ENCODE measurements around the gene TMEM61. TPM values are rescaled to one million over a fixed set of nuclear protein-coding genes. Genes with fewer than 3 reads are reported as not detected.

TMEM61 gene
- total RNA-seq, 2 experiments from 2014 or later: not detected

DNA sequence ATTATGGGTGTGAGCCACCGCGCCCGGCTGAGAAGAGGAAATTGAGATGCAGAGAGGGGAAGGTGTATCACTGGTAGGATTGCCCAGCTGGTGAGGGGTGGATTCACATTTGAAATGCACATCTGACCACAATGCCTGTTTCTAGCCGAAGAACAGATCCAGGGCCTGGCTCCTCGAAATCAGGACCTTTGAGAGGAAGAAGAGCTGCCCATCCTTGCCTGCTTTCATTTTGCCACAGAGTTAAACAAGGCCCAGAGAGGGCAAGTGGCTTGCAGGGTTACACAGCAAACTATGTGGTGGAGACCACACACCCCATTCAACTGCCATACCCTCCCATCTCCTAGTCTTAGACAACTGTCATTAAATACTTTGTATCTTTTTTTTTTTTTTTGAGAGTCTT is 32.9 kb upstream of the TMEM61 start:
- Mint-ChIP-seq H3K27ac (no peak overlapping the region), H3K4me3 (no peak overlapping the region), H3K27me3 (ENCODE audit: low read depth) (peaks cover 6% of the 10 kb centered on the region), H3K36me3 (ENCODE audit: low read depth) (no peaks in the 10 kb centered on the region), H3K9me3 (ENCODE audit: insufficient read depth) (no peaks in the 10 kb centered on the region), H3K4me1 (ENCODE audit: low read depth) (peaks cover 29% of the 10 kb centered on the region)
- CTCF ChIA-PET: interaction anchor here (0.6 to 6.3 kb wide), 5 partner anchors 9 to 73 kb away, joined by 3 to 119 read pairs (median 3); partner anchors contain the start of gene BSND
- ATAC-seq (no peak), DNase-seq (no peak)
- POLR2A ChIA-PET: no interaction called here

DNA sequence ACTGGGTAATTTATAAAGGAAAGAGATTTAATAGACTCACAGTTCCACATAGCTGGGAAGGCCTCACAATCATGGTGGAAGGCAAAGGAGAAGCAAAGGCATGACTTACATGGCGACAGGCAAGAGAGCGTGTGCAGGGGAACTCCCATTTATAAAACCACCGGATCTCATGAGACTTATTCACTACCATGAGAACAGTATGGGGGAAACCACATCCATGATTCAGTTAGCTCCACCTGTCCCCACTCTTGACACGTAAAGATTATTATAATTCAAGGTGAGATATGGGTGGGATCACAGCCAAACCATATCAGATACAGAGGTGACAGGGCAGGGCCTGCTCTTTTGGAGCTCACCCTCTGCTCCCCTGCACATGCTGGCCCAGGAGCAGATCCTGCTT is 31.4 kb upstream of the TMEM61 start:
- ATAC-seq: no peak
- Mint-ChIP-seq H3K4me1 (ENCODE audit: low read depth) (peaks cover 29% of the 10 kb centered on the region), H3K4me3 (no peak overlapping the region), H3K27me3 (ENCODE audit: low read depth) (no peaks in the 10 kb centered on the region), H3K9me3 (ENCODE audit: insufficient read depth) (no peaks in the 10 kb centered on the region), H3K27ac (no peak overlapping the region), H3K36me3 (ENCODE audit: low read depth) (no peaks in the 10 kb centered on the region)
- CTCF ChIA-PET: interaction anchor here (1.1 to 6.5 kb wide), 7 partner anchors 9 to 73 kb away, joined by 3 to 78 read pairs (median 8); partner anchors contain the start of gene BSND
- no peak for DNase-seq
- POLR2A ChIA-PET: interaction anchor here (1.0 kb wide), 1 partner anchor 48 kb away, joined by 3 read pairs; no protein-coding TSS in a partner anchor

DNA sequence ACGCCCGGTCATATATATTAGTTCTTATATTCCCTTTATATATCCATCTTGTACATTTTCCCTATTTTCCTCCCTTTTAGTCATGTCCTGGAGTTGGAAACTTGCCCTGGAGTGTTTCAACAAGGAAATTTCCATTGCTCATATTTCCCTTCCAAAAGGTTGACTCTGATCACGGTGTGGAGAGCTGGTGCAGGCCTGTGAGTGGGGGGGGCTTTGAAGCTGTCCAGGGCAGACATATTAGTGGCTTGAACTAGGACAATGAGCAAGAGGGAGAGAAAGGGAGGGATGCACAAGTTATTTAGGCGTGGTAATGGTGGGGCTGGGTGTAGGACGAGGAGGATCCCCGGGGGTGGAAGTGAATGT is 30.4 kb upstream of the TMEM61 start:
- H3K4me3 Mint-ChIP-seq: no peak overlapping the region
- CTCF ChIA-PET: interaction anchor here (0.9 to 6.5 kb wide), 18 partner anchors 10 to 334 kb away, joined by 3 to 78 read pairs (median 6); partner anchors contain the start of genes BSND and DHCR24
- H3K27ac Mint-ChIP-seq: peak overlapping the region; percentile 58
- no peaks in the 10 kb centered on the region for H3K9me3 Mint-ChIP-seq (ENCODE audit: insufficient read depth)
- ATAC-seq (no peak), DNase-seq (no peak)
- POLR2A ChIA-PET: interaction anchor here (1.0 kb wide), 1 partner anchor 47 kb away, joined by 3 read pairs; no protein-coding TSS in a partner anchor
- H3K27me3 Mint-ChIP-seq (ENCODE audit: low read depth): peaks cover 4% of the 10 kb centered on the region
- no peaks in the 10 kb centered on the region for H3K36me3 Mint-ChIP-seq (ENCODE audit: low read depth)
- H3K4me1 Mint-ChIP-seq (ENCODE audit: low read depth): peaks cover 26% of the 10 kb centered on the region

DNA sequence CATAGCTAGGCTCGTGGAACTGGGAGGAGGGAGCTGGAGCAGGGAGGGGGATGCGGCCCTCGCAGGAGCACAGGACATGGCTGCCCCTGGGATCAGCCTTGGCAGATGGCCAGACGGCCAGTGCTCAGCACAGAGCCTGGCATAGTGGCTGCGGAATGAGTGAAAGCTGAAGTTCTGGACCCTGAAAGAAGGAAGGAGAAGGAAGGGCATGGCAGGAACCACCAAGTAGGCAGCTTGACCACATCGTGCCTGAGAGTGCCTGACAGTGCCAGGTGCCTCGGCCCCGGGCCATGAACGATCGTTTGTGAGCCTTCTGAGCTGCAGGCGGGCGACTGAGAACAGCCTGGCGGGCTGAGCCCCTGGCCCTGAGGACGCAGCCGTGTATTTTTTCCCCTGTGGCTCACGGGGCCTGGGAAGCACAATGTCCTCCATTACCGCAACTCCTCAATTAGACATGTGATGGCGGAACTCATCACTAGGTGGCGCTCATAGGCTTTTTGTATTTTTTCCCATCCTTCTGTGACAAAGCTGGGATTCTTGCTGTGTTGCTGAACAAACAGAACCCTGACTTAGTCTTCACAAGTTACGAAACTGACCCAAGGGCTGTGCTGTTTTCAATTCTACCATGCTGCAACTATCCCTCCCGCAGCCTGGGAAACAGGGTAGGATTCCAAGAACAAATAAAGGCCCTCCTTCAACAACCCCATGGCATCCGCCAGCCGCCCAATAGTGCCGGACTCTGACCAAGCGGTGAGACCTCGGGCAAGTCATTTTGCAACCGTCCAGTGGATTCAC is 29.9 kb upstream of the TMEM61 start:
- POLR2A ChIA-PET: interaction anchor here (0.7 kb wide), 2 partner anchors 39 to 45 kb away, joined by 3 read pairs; no protein-coding TSS in a partner anchor
- ATAC-seq (peak; percentile 63), DNase-seq (peak; percentile 76)
- peaks cover 20% of the 10 kb centered on the region for H3K4me1 Mint-ChIP-seq (ENCODE audit: low read depth)
- H3K4me3 Mint-ChIP-seq: no peak overlapping the region
- peak overlapping the region; percentile 58 for H3K27ac Mint-ChIP-seq
- no peaks in the 10 kb centered on the region for H3K36me3 Mint-ChIP-seq (ENCODE audit: low read depth)
- CTCF ChIA-PET: interaction anchor here (0.8 to 6.5 kb wide), 21 partner anchors 10 to 333 kb away, joined by 3 to 78 read pairs (median 5); partner anchors contain the start of genes BSND and DHCR24
- peaks cover 7% of the 10 kb centered on the region for H3K27me3 Mint-ChIP-seq (ENCODE audit: low read depth)
- H3K9me3 Mint-ChIP-seq (ENCODE audit: insufficient read depth): no peaks in the 10 kb centered on the region

DNA sequence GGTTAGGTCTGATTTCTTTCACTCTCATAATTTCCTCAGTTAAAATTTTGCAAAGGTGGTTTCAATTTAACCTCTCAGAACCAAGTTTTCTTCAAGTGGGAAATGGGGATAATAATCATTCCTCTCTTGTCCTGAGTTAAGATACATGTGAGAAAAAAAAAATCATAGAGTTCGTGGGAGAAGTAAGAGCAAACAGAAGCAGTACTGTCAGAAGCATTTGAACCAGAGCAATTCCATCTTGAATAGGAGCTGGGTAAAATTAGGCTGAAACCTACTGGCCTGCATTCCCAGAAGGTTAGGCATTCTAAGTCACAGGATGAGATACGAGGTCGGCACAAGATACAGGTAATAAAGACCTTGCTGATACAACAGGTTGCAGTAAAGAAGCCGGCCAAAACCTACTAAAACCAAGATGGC is 28.6 kb upstream of the TMEM61 start:
- no peaks in the 10 kb centered on the region for H3K9me3 Mint-ChIP-seq (ENCODE audit: insufficient read depth)
- ATAC-seq (no peak), DNase-seq (no peak)
- H3K4me1 Mint-ChIP-seq (ENCODE audit: low read depth): peaks cover 16% of the 10 kb centered on the region
- ChIA-PET POLR2A (no interaction called here), CTCF (interaction anchor here (1.1 to 6.5 kb wide), 6 partner anchors 11 to 68 kb away, joined by 3 to 78 read pairs (median 9); partner anchors contain the start of gene BSND)
- H3K27ac Mint-ChIP-seq: no peak overlapping the region
- no peak overlapping the region for H3K4me3 Mint-ChIP-seq
- H3K27me3 Mint-ChIP-seq (ENCODE audit: low read depth): peaks cover 17% of the 10 kb centered on the region
- no peaks in the 10 kb centered on the region for H3K36me3 Mint-ChIP-seq (ENCODE audit: low read depth)

DNA sequence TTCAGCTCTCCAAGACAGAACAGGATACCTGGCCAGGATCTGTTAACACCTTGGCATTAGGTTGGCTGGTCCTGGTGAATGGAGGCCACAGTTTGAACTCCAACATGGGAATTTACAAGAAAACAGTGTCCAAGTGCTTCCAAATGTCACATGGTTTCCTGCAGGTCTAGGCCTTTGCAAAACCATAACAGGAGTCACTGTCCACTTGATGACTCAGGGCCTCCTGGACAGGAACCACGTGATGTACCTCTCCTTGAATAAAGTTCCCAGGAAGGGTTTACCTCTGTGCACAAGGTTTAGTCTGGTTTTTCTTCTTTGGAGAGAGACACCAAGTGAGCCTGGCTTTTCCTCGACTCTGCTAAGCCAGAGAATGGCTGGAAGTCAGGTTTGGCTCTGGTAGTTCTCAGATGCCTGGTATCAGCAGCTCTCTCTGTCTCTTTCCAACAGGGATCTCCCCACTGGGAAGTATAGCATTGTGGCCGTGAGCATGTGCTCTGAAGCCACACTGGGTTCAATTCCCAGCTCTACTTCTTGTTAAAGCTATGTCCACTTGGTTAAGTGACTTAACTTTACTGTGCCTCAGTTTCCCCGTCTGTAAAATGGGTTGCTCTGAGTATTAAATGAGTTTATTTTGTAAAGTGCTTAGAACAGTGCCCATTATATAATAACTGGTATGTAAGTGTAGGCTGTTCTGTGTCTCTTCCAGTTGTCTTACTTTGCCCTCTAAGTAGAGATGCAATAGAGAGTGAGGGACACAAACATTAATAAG is 27.3 kb upstream of the TMEM61 start:
- Mint-ChIP-seq H3K4me3 (no peak overlapping the region), H3K9me3 (ENCODE audit: insufficient read depth) (peaks cover 1% of the 10 kb centered on the region), H3K27me3 (ENCODE audit: low read depth) (peaks cover 25% of the 10 kb centered on the region), H3K4me1 (ENCODE audit: low read depth) (peaks cover 14% of the 10 kb centered on the region), H3K27ac (no peak overlapping the region), H3K36me3 (ENCODE audit: low read depth) (no peaks in the 10 kb centered on the region)
- ChIA-PET POLR2A (interaction anchor here (0.6 kb wide), 1 partner anchor 437 kb away, joined by 4 read pairs; no protein-coding TSS in a partner anchor), CTCF (interaction anchor here (1.0 to 6.5 kb wide), 3 partner anchors 9 to 69 kb away, joined by 3 to 78 read pairs (median 8); partner anchors contain the start of gene BSND)
- no peak for ATAC-seq
- DNase-seq: no peak

DNA sequence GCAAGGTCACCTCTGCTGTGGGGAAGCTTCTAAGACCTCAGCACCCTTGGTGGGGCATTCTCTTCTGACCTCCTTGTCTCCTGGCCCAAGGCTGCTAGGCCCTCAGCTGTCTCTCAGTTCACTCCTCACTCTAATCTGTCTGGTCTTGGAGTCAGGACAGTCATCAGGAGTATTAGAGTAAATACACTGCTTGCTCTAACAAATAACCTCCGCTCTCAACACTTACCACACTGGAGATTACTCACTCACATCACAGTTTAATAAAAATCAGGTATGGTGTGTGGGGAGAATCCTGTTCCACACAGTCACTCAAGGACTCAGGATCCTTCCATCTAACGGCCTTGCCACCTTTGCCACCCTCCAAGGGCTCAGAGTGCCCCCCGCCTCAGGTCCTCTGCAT is 26.6 kb upstream of the TMEM61 start:
- Mint-ChIP-seq H3K36me3 (ENCODE audit: low read depth) (no peaks in the 10 kb centered on the region), H3K27me3 (ENCODE audit: low read depth) (peaks cover 25% of the 10 kb centered on the region), H3K4me1 (ENCODE audit: low read depth) (peaks cover 14% of the 10 kb centered on the region), H3K27ac (no peak overlapping the region), H3K9me3 (ENCODE audit: insufficient read depth) (peaks cover 8% of the 10 kb centered on the region), H3K4me3 (no peak overlapping the region)
- ChIA-PET CTCF (interaction anchor here (1.0 to 6.5 kb wide), 3 partner anchors 9 to 68 kb away, joined by 3 to 78 read pairs (median 8); partner anchors contain the start of gene BSND), POLR2A (no interaction called here)
- no peak for ATAC-seq
- DNase-seq: no peak

DNA sequence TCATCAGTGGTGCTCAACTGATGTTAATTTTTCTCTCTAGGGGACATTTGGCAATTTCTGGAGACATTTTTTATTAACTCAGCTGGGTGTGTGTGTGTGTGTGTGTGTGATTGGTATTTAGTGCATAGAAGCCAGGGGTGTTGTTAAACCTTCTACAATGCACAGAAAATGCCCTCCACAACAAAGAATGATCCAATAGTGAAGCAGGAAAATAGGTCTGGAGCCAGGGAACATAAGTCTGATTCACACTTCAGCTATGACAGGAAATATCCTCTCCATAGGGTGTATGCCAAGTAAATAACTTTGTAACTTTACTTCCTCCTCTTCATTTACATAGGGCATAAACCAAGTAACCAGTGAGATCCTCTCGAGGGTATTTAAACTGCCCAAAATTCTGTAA is 25.1 kb upstream of the TMEM61 start:
- H3K27me3 Mint-ChIP-seq (ENCODE audit: low read depth): peaks cover 25% of the 10 kb centered on the region
- H3K36me3 Mint-ChIP-seq (ENCODE audit: low read depth): no peaks in the 10 kb centered on the region
- H3K4me1 Mint-ChIP-seq (ENCODE audit: low read depth): peaks cover 6% of the 10 kb centered on the region
- no peak overlapping the region for H3K4me3 Mint-ChIP-seq
- CTCF ChIA-PET: no interaction called here
- DNase-seq: no peak
- H3K9me3 Mint-ChIP-seq (ENCODE audit: insufficient read depth): peaks cover 9% of the 10 kb centered on the region
- no peak for ATAC-seq
- POLR2A ChIA-PET: no interaction called here
- H3K27ac Mint-ChIP-seq: no peak overlapping the region

DNA sequence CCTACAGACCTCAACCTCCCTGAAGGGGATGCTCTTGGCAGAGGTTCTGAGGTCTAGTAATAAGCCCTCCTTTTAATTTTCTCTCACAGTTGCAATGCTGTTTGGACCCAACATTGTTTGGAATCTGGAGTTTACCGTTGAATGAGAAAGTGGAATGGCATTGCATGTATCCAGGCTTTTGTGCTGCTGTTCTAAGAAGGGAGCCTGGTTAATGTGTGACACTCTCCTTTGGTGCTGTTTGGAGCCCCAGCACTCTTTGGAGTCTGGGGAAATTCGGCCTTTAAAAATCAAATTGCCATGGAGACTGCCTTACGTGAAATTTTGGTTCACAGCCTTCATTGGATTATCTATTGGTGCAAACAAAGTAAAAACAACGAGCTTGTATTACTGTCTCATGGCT is 23.7 kb upstream of the TMEM61 start:
- Mint-ChIP-seq H3K27ac (no peak overlapping the region), H3K36me3 (ENCODE audit: low read depth) (no peaks in the 10 kb centered on the region), H3K9me3 (ENCODE audit: insufficient read depth) (peaks cover 9% of the 10 kb centered on the region), H3K27me3 (ENCODE audit: low read depth) (peaks cover 25% of the 10 kb centered on the region), H3K4me3 (no peak overlapping the region), H3K4me1 (ENCODE audit: low read depth) (no peaks in the 10 kb centered on the region)
- DNase-seq (no peak), ATAC-seq (no peak)
- ChIA-PET CTCF (interaction anchor here (2.3 to 2.6 kb wide), 2 partner anchors 11 to 39 kb away, joined by 12 to 14 read pairs; no protein-coding TSS in a partner anchor), POLR2A (no interaction called here)

DNA sequence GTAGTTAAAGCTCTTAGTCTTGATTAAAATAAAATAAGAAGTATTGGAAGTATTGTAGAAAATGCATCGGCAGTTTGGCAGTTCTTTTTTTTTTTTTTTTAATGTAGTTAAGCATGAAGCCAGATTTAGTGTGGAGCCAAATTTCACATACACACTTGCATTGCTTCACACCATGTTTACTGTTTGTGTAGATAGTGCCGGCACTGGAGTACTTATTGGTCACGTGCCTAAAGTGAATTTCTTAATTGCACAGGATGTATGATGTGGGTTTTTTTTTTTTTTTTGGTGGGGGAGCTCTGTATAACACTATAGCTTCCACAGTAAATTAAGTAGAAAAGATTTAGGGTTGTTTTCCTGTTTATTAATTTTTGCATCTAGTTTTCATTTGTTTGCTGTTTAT is 21.2 kb upstream of the TMEM61 start:
- Mint-ChIP-seq H3K27ac (no peak overlapping the region), H3K27me3 (ENCODE audit: low read depth) (peaks cover 28% of the 10 kb centered on the region), H3K9me3 (ENCODE audit: insufficient read depth) (peaks cover 9% of the 10 kb centered on the region), H3K36me3 (ENCODE audit: low read depth) (no peaks in the 10 kb centered on the region), H3K4me3 (no peak overlapping the region), H3K4me1 (ENCODE audit: low read depth) (no peaks in the 10 kb centered on the region)
- ATAC-seq (no peak), DNase-seq (no peak)
- POLR2A ChIA-PET: no interaction called here
- CTCF ChIA-PET: interaction anchor here (1.2 to 1.7 kb wide), 2 partner anchors 13 to 63 kb away, joined by 4 to 7 read pairs; no protein-coding TSS in a partner anchor

DNA sequence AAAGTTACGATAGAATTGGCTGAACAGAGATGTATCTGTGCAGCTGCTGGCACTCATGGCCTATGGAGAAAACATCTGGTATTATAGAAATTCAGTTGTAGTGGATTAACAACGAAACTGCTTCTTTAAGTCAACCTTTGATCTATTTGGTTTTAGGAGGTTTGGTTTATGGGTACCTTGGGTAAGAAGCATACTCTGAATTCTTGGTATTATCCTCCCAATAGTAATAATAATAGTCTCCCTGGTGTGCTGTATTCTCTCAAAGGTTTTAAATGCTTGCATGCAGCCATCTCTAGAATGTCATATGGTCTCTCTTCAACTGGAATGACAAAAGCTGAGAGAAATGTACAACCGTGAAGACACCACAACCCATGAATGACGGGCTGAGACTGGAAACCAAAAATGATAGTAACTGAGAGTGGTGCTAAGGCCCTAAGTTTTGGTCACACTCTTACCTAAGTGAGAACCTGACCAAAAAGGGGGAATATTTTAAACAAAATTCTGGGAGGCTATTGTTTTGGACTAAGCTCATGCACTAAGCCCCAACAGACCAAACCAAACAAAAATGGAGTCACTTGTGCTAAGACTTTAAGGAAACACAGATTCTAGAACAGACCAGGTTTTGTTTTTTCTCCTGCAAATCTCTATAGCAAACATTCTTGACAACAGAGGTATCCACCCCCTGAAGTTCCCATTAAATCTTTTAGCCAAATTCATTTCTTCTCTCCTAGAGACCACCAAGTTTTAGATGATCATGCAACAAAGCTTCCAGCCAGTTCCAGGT is 17.6 kb upstream of the TMEM61 start:
- peaks cover 10% of the 10 kb centered on the region for H3K27me3 Mint-ChIP-seq (ENCODE audit: low read depth)
- ChIA-PET CTCF (interaction anchor here (3.1 to 3.5 kb wide), 2 partner anchors 12 to 17 kb away, joined by 10 read pairs; no protein-coding TSS in a partner anchor), POLR2A (no interaction called here)
- H3K4me1 Mint-ChIP-seq (ENCODE audit: low read depth): peaks cover 10% of the 10 kb centered on the region
- ATAC-seq (no peak), DNase-seq (no peak)
- peaks cover 9% of the 10 kb centered on the region for H3K9me3 Mint-ChIP-seq (ENCODE audit: insufficient read depth)
- H3K4me3 Mint-ChIP-seq: no peak overlapping the region
- H3K36me3 Mint-ChIP-seq (ENCODE audit: low read depth): no peaks in the 10 kb centered on the region
- H3K27ac Mint-ChIP-seq: no peak overlapping the region

Measured in activated CD8-positive, alpha-beta T cell treated with anti-CD3 and anti-CD28 coated beads, Interleukin-2, amount 10 ng/mL, durations not matched to agents 7 days and 5 days (primary cell).